K562 (cell line): ENCODE results near the gene PPARD. TPM values are rescaled to one million over a fixed set of nuclear protein-coding genes. Genes with fewer than 3 reads are reported as not detected.

ENCODE experiments used
- ATAC-seq: fragments of 200-7000 bp; cut with Tn5 transposase; 3 replicates; pipeline ENCODE4 v1.9.1; 2020; ENCODE audit warnings: moderate library complexity
- BruUV-seq: library from RNA; stranded (reverse); fragments of 400-500 nt; replicated peaks from 2 replicates; lab custom pipeline; 2021; lab: Mats Ljungman, UMichigan
- CTCF ChIA-PET: fragments of 300-600 bp; formaldehyde crosslinking; extraction: SDS; loops from one replicate; lab custom pipeline; 2021; ENCODE audit warnings: low intra/inter-chr PET ratio; lab: Yijun Ruan, JAX
- POLR2A ChIA-PET: fragments of 300-600, 350-650 bp; sonication (Branson Sonifier 250); formaldehyde crosslinking; extraction: SDS; loops from one replicate; lab custom pipeline; 2021; ENCODE audit warnings: antibody characterized with exemption, inconsistent platforms; lab: Yijun Ruan, JAX
- DNase-seq, 4 experiments: peaks; one replicate each; pipeline versions ENCODE4 v3.0.0 to v3.0.0-alpha.2; 2011 to 2018; ENCODE audit warnings: low spot score in 3 of 4, mixed read lengths in 3 of 4; ENCODE audit errors: extremely low read depth in 1 of 4
- FAIRE-seq: peaks from 2 replicates; lab custom pipeline; 2011; peaks lifted over from hg19 to GRCh38; lab: Jason Lieb, UNC
- H2AFZ ChIP-seq: 2 replicates; pipeline ENCODE4 v1.6.0; 2011; ENCODE audit warnings: low read depth, low read length, control low read depth, inconsistent platforms
- H3K27ac ChIP-seq: fragments of 200-600 bp; 3 replicates; pipeline ENCODE4 v1.8.0; 2011; ENCODE audit warnings: low read depth, mild to moderate bottlenecking, control low read depth, inconsistent platforms, low read length, moderate library complexity, mixed read lengths; ENCODE audit errors: extremely low read depth
- H3K27me3 ChIP-seq, 2 experiments: fragments of 300-600 bp in 1 of 2; 2 replicates in 1 of 2; 3 replicates in 1 of 2; pipeline versions ENCODE4 v1.6.0 to v1.8.0; 2011; ENCODE audit warnings: inconsistent platforms in 2 of 2, low read length in 2 of 2, mild to moderate bottlenecking in 1 of 2, mixed read lengths in 1 of 2, moderate library complexity in 1 of 2; ENCODE audit not compliant: control insufficient read depth in 2 of 2, insufficient read depth in 2 of 2
- H3K36me3 ChIP-seq: fragments of 300-600 bp; 3 replicates; pipeline ENCODE4 v1.8.0; 2011; ENCODE audit warnings: mild to moderate bottlenecking, low read length, inconsistent platforms; ENCODE audit not compliant: control insufficient read depth, insufficient read depth
- H3K4me1 ChIP-seq, 2 experiments: fragments of 200-600 bp in 1 of 2; replicated peaks in 1 of 2; 2 replicates in 1 of 2; 3 replicates in 1 of 2; pipeline versions ENCODE4 v1.5.1 to v1.8.0; 2011; ENCODE audit warnings: inconsistent platforms in 2 of 2, low read length in 2 of 2, mild to moderate bottlenecking in 1 of 2, mixed read lengths in 1 of 2, moderate library complexity in 1 of 2; ENCODE audit not compliant: control insufficient read depth in 2 of 2, insufficient read depth in 2 of 2
- H3K4me2 ChIP-seq: 2 replicates; pipeline ENCODE4 v1.6.1; 2011; ENCODE audit warnings: low read length, control low read depth, inconsistent platforms, mixed read lengths; ENCODE audit not compliant: insufficient read depth
- H3K4me3 ChIP-seq: fragments of 200-600 bp; sonication (generic), shearing (Covaris generic); 2 replicates; pipeline ENCODE4 v1.5.1; 2016; ENCODE audit warnings: control low read depth, inconsistent platforms
- H3K79me2 ChIP-seq: fragments of 200-600 bp; 3 replicates; pipeline ENCODE4 v1.8.0; 2011; ENCODE audit warnings: low read length, inconsistent platforms; ENCODE audit not compliant: control insufficient read depth, insufficient read depth
- H3K9ac ChIP-seq, 2 experiments: 2 replicates each; pipeline versions ENCODE4 v1.6.0 to v1.6.1; 2011; ENCODE audit warnings: low read depth in 2 of 2, low read length in 2 of 2, control low read depth in 1 of 2, inconsistent platforms in 1 of 2, mild to moderate bottlenecking in 1 of 2, mixed read lengths in 1 of 2; ENCODE audit not compliant: insufficient read depth in 1 of 2
- H3K9me1 ChIP-seq: one replicate; pipeline ENCODE4 v1.6.0; 2011; ENCODE audit warnings: inconsistent platforms, mild to moderate bottlenecking, low read length, moderate library complexity; ENCODE audit not compliant: control insufficient read depth, insufficient read depth
- H3K9me3 ChIP-seq: replicated peaks from 2 replicates; pipeline ENCODE4 v1.5.1; 2011; ENCODE audit warnings: low read depth, low read length, inconsistent platforms; ENCODE audit not compliant: control insufficient read depth, insufficient read depth
- H4K20me1 ChIP-seq: replicated peaks from 2 replicates; pipeline ENCODE4 v1.6.1; 2011; ENCODE audit warnings: low read length, inconsistent platforms, mixed read lengths; ENCODE audit not compliant: control insufficient read depth, insufficient read depth
- BRF1 ChIP-seq: IDR thresholded peaks from 3 replicates; pipeline ENCODE4 v1.6.1; 2011; ENCODE audit warnings: borderline replicate concordance, mild to moderate bottlenecking; ENCODE audit not compliant: insufficient read length; ENCODE audit errors: extremely low read depth
- CBX1 ChIP-seq: sonication (generic); IDR thresholded peaks from 2 replicates; pipeline ENCODE4 v1.6.1; 2016; ENCODE audit warnings: antibody characterized with exemption, low read depth, mild to moderate bottlenecking
- ELF2 ChIP-seq: fragments of 250-450 bp; sonication (Bioruptor Pico); IDR thresholded peaks from 2 replicates; pipeline ENCODE4 v1.5.0; 2021; ENCODE audit warnings: mild to moderate bottlenecking
- MTA3 ChIP-seq: fragments of 450-650 bp; formaldehyde crosslinking; IDR thresholded peaks from 2 replicates; pipeline ENCODE4 v1.6.1; 2017; ENCODE audit warnings: mild to moderate bottlenecking, borderline replicate concordance
- MYNN ChIP-seq, 2 experiments: sonication (generic); formaldehyde crosslinking in 1 of 2; IDR thresholded peaks; 2 replicates each; pipeline versions ENCODE4 v1.5.0 to v1.6.1; 2016 to 2020; ENCODE audit warnings: antibody characterized with exemption in 1 of 2, missing genetic modification reagents in 1 of 2
- RAD51 ChIP-seq: fragments of 450-650 bp; IDR thresholded peaks from 2 replicates; pipeline ENCODE4 v1.7.1; 2016; ENCODE audit warnings: low read depth, mild to moderate bottlenecking, borderline replicate concordance
- SIX5 ChIP-seq, 2 experiments: IDR thresholded peaks; 2 replicates each; pipeline ENCODE4 v1.6.1; 2011; ENCODE audit warnings: low read length in 2 of 2, borderline replicate concordance in 1 of 2, low read depth in 1 of 2, mild to moderate bottlenecking in 1 of 2, moderate library complexity in 1 of 2; ENCODE audit not compliant: insufficient read depth in 1 of 2
- SLC30A9 ChIP-seq: fragments of 250-450 bp; sonication (Bioruptor Pico); IDR thresholded peaks from 2 replicates; pipeline ENCODE4 v1.8.0; 2022; ENCODE audit warnings: mild to moderate bottlenecking, moderate library complexity
- SMARCA5 ChIP-seq: fragments of 450-650 bp; IDR thresholded peaks from 2 replicates; pipeline ENCODE4 v1.6.1; 2016
- SMARCC2 ChIP-seq: fragments of 450-650 bp; IDR thresholded peaks from 2 replicates; pipeline ENCODE4 v1.6.1; 2017; ENCODE audit warnings: antibody characterized with exemption, moderate library complexity, mild to moderate bottlenecking, low read depth
- ZKSCAN1 ChIP-seq: fragments of 150-350 bp; IDR thresholded peaks from 2 replicates; pipeline ENCODE4 v1.6.1; 2016; ENCODE audit warnings: low read depth, low read length
- ZNF263 ChIP-seq: sonication (generic); formaldehyde crosslinking; IDR thresholded peaks from 2 replicates; pipeline ENCODE4 v1.8.0; 2022; ENCODE audit warnings: mild to moderate bottlenecking, missing genetic modification reagents, borderline replicate concordance
- ZNF274 ChIP-seq: IDR thresholded peaks from 2 replicates; pipeline ENCODE4 v1.6.1; 2011; ENCODE audit warnings: low read depth, mild to moderate bottlenecking, low read length, moderate library complexity, borderline replicate concordance
- WGBS: fragments of 100-300 bp; shearing (Covaris generic); methylation state at CpG from one replicate; pipeline ENCODE4 v1.1.6; 2016; ENCODE audit warnings: low coverage, mixed read lengths; ENCODE audit not compliant: insufficient coverage; ENCODE audit errors: missing lambda C conversion rate; 5-methylcytosine and 5-hydroxymethylcytosine counted together
- in situ Hi-C: fragments of 300-500 bp; cut with MboI; formaldehyde crosslinking; loops from 4 replicates; pipeline ENCODE4 v1.15.0; 2018; ENCODE audit warnings: inconsistent platforms, mixed read lengths
- intact Hi-C: fragments of 100-400 bp; cut with micrococcal nuclease; formaldehyde crosslinking; loops from 2 replicates; pipeline ENCODE4 v1.14.2; 2022
- polyA plus RNA-seq, 8 experiments: library from polyadenylated mRNA; depleted of rRNA in 4 of 8; stranded (reverse) in 5 of 8; unstranded in 3 of 8; fragments of >200 nt; fragmentation: Nextera tagmentation in 2 of 8; fragmentation: Illumina TruSeq in 1 of 8; extraction: Ambion mirVana in 2 of 8; extraction: Trizol in 1 of 8; gene quantifications; 2 replicates each; pipeline versions ENCODE4 v1.2.1 to v1.2.3, GENCODE V29; 2011 to 2014; ENCODE audit warnings: inconsistent platforms in 1 of 8, missing spikeins in 1 of 8
- total RNA-seq, 7 experiments: library from RNA; depleted of rRNA in 6 of 7; stranded (reverse); fragments of >200 nt in 6 of 7; fragmentation: Illumina TruSeq in 2 of 7; extraction: Trizol in 2 of 7; gene quantifications; 2 replicates each; pipeline versions ENCODE4 v1.2.1 to v1.2.3, GENCODE V29; 2011 to 2021; ENCODE audit warnings: low replicate concordance in 1 of 7
- TF ChIP-seq, protein P1 (sequence below): IDR thresholded peaks from 2 replicates; pipeline ENCODE4 v1.6.1; 2016; ENCODE audit warnings: missing genetic modification characterization, missing compliant biosample characterization
- TF ChIP-seq, protein P2 (sequence below): fragments of 200-400 bp; formaldehyde crosslinking; IDR thresholded peaks from 2 replicates; pipeline ENCODE4 v1.6.1; 2017; ENCODE audit warnings: mild to moderate bottlenecking, low read depth, low read length, moderate library complexity
- TF ChIP-seq, protein P3 (sequence below): fragments of 450-650 bp; formaldehyde crosslinking; conservative IDR thresholded peaks from 2 replicates; pipeline ENCODE4 v1.4.0; 2022; ENCODE audit warnings: mild to moderate bottlenecking, missing genetic modification characterization

PPARD gene
- total and polyA plus RNA-seq, 9 of the 15 experiments (the other 6 are each of a cell fraction or from before 2014, with no cell fraction given) = 0.14 to 13.2 (median 3.8) TPM

DNA sequence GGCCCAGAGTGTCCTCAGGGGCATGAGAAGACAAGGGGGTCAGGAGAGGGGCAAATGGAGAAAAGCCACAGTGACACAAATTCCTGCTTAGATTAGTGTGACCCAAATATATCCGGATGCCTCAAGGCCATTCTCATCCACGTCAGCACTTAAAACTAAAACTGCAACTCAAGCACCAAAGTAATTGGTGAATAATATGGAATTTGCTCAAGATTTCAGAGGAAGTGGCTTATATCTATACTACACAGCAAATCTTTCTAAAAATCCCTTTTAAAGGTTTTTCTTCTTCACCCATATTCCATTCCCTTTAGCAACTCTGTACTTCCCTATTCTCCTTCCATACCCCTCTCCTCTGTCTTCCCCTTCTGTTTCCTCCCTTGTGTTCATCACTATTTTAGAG is 29.6 kb upstream of the PPARD start (continued):
- TF ChIP-seq SIX5 (IDR thresholded peaks at IDR 0.05; ENCODE audit: borderline replicate concordance in 1 of 2, insufficient read depth in 1 of 2, low read depth in 1 of 2, low read length in 2 of 2) (no peak), SMARCA5 (no peak), RAD51 (no peak), BRF1 (no peak)
- TF ChIP-seq, protein P1, sequence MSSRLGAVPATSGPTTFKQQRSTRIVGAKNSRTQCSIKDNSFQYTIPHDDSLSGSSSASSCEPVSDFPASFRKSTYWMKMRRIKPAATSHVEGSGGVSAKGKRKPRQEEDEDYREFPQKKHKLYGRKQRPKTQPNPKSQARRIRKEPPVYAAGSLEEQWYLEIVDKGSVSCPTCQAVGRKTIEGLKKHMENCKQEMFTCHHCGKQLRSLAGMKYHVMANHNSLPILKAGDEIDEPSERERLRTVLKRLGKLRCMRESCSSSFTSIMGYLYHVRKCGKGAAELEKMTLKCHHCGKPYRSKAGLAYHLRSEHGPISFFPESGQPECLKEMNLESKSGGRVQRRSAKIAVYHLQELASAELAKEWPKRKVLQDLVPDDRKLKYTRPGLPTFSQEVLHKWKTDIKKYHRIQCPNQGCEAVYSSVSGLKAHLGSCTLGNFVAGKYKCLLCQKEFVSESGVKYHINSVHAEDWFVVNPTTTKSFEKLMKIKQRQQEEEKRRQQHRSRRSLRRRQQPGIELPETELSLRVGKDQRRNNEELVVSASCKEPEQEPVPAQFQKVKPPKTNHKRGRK (tag) = no peak

DNA sequence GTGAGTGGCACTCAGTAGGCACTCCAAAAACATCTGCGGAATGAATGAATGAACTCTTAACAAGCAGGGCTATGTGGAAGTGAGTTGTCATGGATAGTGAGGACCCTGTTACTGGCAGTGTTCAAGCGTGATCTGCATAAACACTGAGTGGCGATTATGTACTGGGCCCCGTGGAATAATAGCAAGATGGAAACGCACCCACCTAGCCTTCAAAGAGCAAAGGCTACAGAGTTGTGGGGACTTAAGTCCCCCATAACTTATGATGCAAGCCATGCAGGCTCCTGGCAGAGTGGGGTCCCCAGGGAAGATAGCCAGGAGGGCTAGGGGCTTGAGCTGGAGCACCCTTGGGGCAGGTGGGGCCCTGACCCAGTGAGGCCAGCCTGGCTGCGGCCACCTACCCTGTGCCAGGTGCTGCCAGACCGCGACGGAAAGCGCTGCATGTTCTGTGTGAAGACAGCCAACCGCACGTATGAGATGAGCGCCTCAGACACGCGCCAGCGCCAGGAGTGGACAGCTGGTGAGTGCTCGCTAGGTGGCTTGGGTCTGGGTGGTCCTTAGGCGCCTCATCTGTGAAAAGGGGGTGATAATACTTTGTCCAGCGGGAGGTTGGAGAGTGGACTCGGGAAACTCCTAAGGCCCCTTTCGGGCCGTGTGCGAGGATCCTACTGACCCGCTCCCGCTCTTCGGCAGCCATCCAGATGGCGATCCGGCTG is 24.7 kb upstream of the PPARD start:
- ChIA-PET POLR2A (interaction anchor here (1.0 to 2.1 kb wide), 2 partner anchors 7 to 11 kb away, joined by 3 to 10 read pairs; no protein-coding TSS in a partner anchor), CTCF (no interaction called here)
- Histone ChIP-seq H3K9me1 (no peaks in the 10 kb centered on the region), H3K27ac (no peak overlapping the region), H4K20me1 (no peaks in the 10 kb centered on the region), H3K27me3 (no peaks in the 10 kb centered on the region), H3K4me3 (no peak overlapping the region), H3K36me3 (peaks cover 33% of the 10 kb centered on the region; the same call in 2 of the 3 replicates), H3K9ac (peak overlapping the region in 1 of 2 experiments; percentile 22; a peak in 1 of 4 replicates), H3K79me2 (no peaks in the 10 kb centered on the region), H3K4me2 (no peak overlapping the region), H3K9me3 (no peaks in the 10 kb centered on the region), H3K4me1 (peaks cover 0 to 14% of the 10 kb centered on the region in 2 experiments; a peak in 1 of 5 replicates), H2AFZ (no peak overlapping the region)
- in situ Hi-C loops = no loop called here
- intact Hi-C loops = no loop called here
- 94% methylated on average over 28 of the region's 28 CpGs for WGBS
- ATAC-seq = no peak
- no peak for FAIRE-seq
- no peak for DNase-seq
- BruUV-seq = TSS peak; percentile 11
- TF ChIP-seq, protein P2, sequence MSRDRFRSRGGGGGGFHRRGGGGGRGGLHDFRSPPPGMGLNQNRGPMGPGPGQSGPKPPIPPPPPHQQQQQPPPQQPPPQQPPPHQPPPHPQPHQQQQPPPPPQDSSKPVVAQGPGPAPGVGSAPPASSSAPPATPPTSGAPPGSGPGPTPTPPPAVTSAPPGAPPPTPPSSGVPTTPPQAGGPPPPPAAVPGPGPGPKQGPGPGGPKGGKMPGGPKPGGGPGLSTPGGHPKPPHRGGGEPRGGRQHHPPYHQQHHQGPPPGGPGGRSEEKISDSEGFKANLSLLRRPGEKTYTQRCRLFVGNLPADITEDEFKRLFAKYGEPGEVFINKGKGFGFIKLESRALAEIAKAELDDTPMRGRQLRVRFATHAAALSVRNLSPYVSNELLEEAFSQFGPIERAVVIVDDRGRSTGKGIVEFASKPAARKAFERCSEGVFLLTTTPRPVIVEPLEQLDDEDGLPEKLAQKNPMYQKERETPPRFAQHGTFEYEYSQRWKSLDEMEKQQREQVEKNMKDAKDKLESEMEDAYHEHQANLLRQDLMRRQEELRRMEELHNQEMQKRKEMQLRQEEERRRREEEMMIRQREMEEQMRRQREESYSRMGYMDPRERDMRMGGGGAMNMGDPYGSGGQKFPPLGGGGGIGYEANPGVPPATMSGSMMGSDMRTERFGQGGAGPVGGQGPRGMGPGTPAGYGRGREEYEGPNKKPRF = no peak
- TF ChIP-seq ZKSCAN1 (no peak), ZNF274 (no peak), MYNN (IDR thresholded peaks at IDR 0.05) (no peak), MYNN (CRISPR knock-in tag; IDR thresholded peaks at IDR 0.05) (no peak), MTA3 (no peak), SLC30A9 (CRISPR knock-in tag) (no peak), ELF2 (CRISPR knock-in tag) (no peak), SMARCC2 (no peak), ZNF263 (CRISPR knock-in tag) (no peak), CBX1 (no peak)
- TF ChIP-seq, protein P3, sequence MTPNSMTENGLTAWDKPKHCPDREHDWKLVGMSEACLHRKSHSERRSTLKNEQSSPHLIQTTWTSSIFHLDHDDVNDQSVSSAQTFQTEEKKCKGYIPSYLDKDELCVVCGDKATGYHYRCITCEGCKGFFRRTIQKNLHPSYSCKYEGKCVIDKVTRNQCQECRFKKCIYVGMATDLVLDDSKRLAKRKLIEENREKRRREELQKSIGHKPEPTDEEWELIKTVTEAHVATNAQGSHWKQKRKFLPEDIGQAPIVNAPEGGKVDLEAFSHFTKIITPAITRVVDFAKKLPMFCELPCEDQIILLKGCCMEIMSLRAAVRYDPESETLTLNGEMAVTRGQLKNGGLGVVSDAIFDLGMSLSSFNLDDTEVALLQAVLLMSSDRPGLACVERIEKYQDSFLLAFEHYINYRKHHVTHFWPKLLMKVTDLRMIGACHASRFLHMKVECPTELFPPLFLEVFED (CRISPR knock-in tag) = no peak
